ENCODE data around the gene SPATA6.

SPATA6 gene

GRCh38 chr1:48248356-48248755, 223.6 kb downstream of the SPATA6 start:
- no peak for DNase-seq

GRCh38 chr1:48246727-48247126, 225.3 kb downstream of the SPATA6 start:
- DNase-seq: no peak
